Measurements from ENCODE around the gene ZKSCAN5.

- TF ChIP-seq CTCF (IDR thresholded peaks at IDR 0.05; ENCODE audit: extremely low read depth in 1 of 2, insufficient read depth in 1 of 2, low read depth in 1 of 2, low read length in 2 of 2) (no peak), POLR2A (IDR thresholded peaks at IDR 0.05; ENCODE audit: low read depth, low read length) (no peak), POLR2AphosphoS5 (IDR thresholded peaks at IDR 0.05; ENCODE audit: insufficient read depth, low read depth, low read length) (no peak), EZH2 (IDR thresholded peaks at IDR 0.05; ENCODE audit: borderline replicate concordance, low read depth, low read length, severe bottlenecking) (no peak), MYC (IDR thresholded peaks at IDR 0.05; ENCODE audit: low read depth, low read length) (no peak), MAX (IDR thresholded peaks at IDR 0.05; ENCODE audit: insufficient read depth, insufficient read length) (no peak), FOS (IDR thresholded peaks at IDR 0.05; ENCODE audit: borderline replicate concordance, insufficient read depth, low read length) (no peak)
These were observed 68.8 kb downstream of the ZKSCAN5 start for GRCh38 chr7:99573257-99573656.

Measured in endothelial cell of umbilical vein (primary cell).